Hypothalamus (tissue), 51 donors: ENCODE data around the gene KCTD11.
"Not testable (repeated sequence)": the region's sequence is repeated elsewhere in the genome, so short reads cannot be mapped to it uniquely, and the experiment has no call there.

Source experiments
- DNase-seq, 51 donors: peaks; one replicate each; lab custom pipeline; 2025; lab: John Stamatoyannopoulos, UW

The KCTD11 gene

GRCh38 chr17:7368599-7368994 is 16.6 kb downstream of the KCTD11 start:
- not testable (repeated sequence) for DNase-seq

- DNase-seq = no peak
Observed at GRCh38 chr17:7369825-7370224, 17.9 kb downstream of the KCTD11 start.

- no peak for DNase-seq
Observed at GRCh38 chr17:7370853-7371252, 18.9 kb downstream of the KCTD11 start.

GRCh38 chr17:7374353-7374752 is 22.4 kb downstream of the KCTD11 start:
- DNase-seq = no peak

- no peak for DNase-seq
Observed at GRCh38 chr17:7379134-7379533, 27.2 kb downstream of the KCTD11 start.

- DNase-seq = peak in 2 of 51 donors; percentile 7 to 12
Observed at GRCh38 chr17:7380321-7380720, 28.4 kb downstream of the KCTD11 start.

GRCh38 chr17:7380855-7381683 is 29.1 kb downstream of the KCTD11 start, which contains the start of gene TNK1:
Gene TNK1 (plus strand): TSS chr17:7381089. CDS start chr17:7382927, 1,838 bp downstream.
- DNase-seq = no peak

- no peak for DNase-seq
Observed at GRCh38 chr17:7382901-7383300, 30.9 kb downstream of the KCTD11 start.

GRCh38 chr17:7383371-7383741 is 31.4 kb downstream of the KCTD11 start:
- DNase-seq = no peak

GRCh38 chr17:7383742-7384488 is 32.0 kb downstream of the KCTD11 start:
- peak in 15 of 51 donors; percentile 17 to 74 (median 32) for DNase-seq

GRCh38 chr17:7384489-7385081 is 32.6 kb downstream of the KCTD11 start:
- no peak for DNase-seq

GRCh38 chr17:7388856-7389255 is 36.9 kb downstream of the KCTD11 start:
- DNase-seq = no peak

GRCh38 chr17:7389924-7390910 is 38.3 kb downstream of the KCTD11 start:
- DNase-seq = no peak

GRCh38 chr17:7391307-7391706 is 39.3 kb downstream of the KCTD11 start:
- DNase-seq = no peak

GRCh38 chr17:7392696-7393612 is 41.0 kb downstream of the KCTD11 start:
- DNase-seq = no peak

- DNase-seq = peak in 1 of 51 donors; percentile 38
Observed at GRCh38 chr17:7393613-7394451, 41.9 kb downstream of the KCTD11 start.

- DNase-seq = peak in 49 of 51 donors; percentile 47 to 90 (median 79)
Observed at GRCh38 chr17:7394452-7395191, 42.7 kb downstream of the KCTD11 start, which contains the start of gene PLSCR3. Gene PLSCR3 (minus strand): TSS chr17:7394525. CDS start chr17:7394110, 415 bp downstream.
